CD14-positive monocyte (primary cell): ENCODE results near the gene APBA2. TPM values are rescaled to one million over a fixed set of nuclear protein-coding genes. Genes with fewer than 3 reads are reported as not detected.
A peak's percentile ranks its signal among the peaks of the same experiment; 100 is the strongest.

ENCODE experiments used
- DNase-seq, 3 donors: peaks; one replicate each; pipeline ENCODE4 v3.0.0-alpha.2; 2011 to 2022
- H2AFZ ChIP-seq: 2 replicates; pipeline ENCODE4 v1.6.0; 2012; ENCODE audit warnings: mild to moderate bottlenecking, low read depth, low read length, inconsistent platforms; ENCODE audit not compliant: insufficient read depth, poor library complexity, severe bottlenecking
- H3K27ac ChIP-seq, 2 donors: 1 replicate in 1 of 2; 2 replicates in 1 of 2; pipeline ENCODE4 v1.5.1; 2012 to 2013; ENCODE audit warnings: low read length in 2 of 2, control low read depth in 1 of 2, inconsistent platforms in 1 of 2, low read depth in 1 of 2, mild to moderate bottlenecking in 1 of 2
- H3K27me3 ChIP-seq, 2 donors: one replicate each; pipeline versions ENCODE4 v1.6.0 to v1.6.1; 2011 to 2013; ENCODE audit warnings: low read length in 2 of 2; ENCODE audit not compliant: control insufficient read depth in 2 of 2, insufficient read depth in 2 of 2
- H3K36me3 ChIP-seq, 2 donors: replicated peaks in 1 of 2; 1 replicate in 1 of 2; 2 replicates in 1 of 2; pipeline versions ENCODE4 v1.5.1 to v1.6.1; 2012 to 2013; ENCODE audit warnings: low read length in 2 of 2, control low read depth in 1 of 2, inconsistent platforms in 1 of 2, mild to moderate bottlenecking in 1 of 2; ENCODE audit not compliant: insufficient read depth in 2 of 2, control insufficient read depth in 1 of 2
- H3K4me1 ChIP-seq, 2 donors: 1 replicate in 1 of 2; 2 replicates in 1 of 2; pipeline versions ENCODE4 v1.5.1 to v1.6.1; 2012 to 2013; ENCODE audit warnings: low read length in 2 of 2, control low read depth in 1 of 2, inconsistent platforms in 1 of 2, mild to moderate bottlenecking in 1 of 2, moderate library complexity in 1 of 2; ENCODE audit not compliant: insufficient read depth in 2 of 2, control insufficient read depth in 1 of 2
- H3K4me2 ChIP-seq: replicated peaks from 2 replicates; pipeline ENCODE3; 2012; ENCODE audit warnings: low read length, moderate library complexity, mild to moderate bottlenecking; ENCODE audit not compliant: poor library complexity, severe bottlenecking; ENCODE audit errors: extremely low read depth
- H3K4me3 ChIP-seq, 3 experiments: fragments of 200-600 bp in 1 of 3; sonication (generic) in 1 of 3; replicated peaks in 1 of 3; 1 replicate in 2 of 3; 2 replicates in 1 of 3; pipeline ENCODE4 v1.5.1; 2011 to 2013; ENCODE audit warnings: low read length in 3 of 3, mild to moderate bottlenecking in 3 of 3, control low read depth in 2 of 3, low read depth in 2 of 3, inconsistent platforms in 1 of 3, moderate library complexity in 1 of 3
- H3K79me2 ChIP-seq: 2 replicates; pipeline ENCODE4 v1.6.0; 2012; ENCODE audit warnings: mild to moderate bottlenecking, control low read depth, inconsistent platforms, low read length, moderate library complexity; ENCODE audit not compliant: insufficient read depth
- H3K9ac ChIP-seq: 2 replicates; pipeline ENCODE4 v1.6.0; 2017; ENCODE audit warnings: low read length, mild to moderate bottlenecking; ENCODE audit not compliant: insufficient read depth, poor library complexity, severe bottlenecking
- H3K9me3 ChIP-seq, 2 donors: replicated peaks in 1 of 2; 1 replicate in 1 of 2; 2 replicates in 1 of 2; pipeline versions ENCODE4 v1.5.1 to v1.6.1; 2012 to 2013; ENCODE audit warnings: low read length in 2 of 2, control low read depth in 1 of 2; ENCODE audit not compliant: control insufficient read depth in 1 of 2, insufficient read depth in 1 of 2
- H4K20me1 ChIP-seq: 2 replicates; pipeline ENCODE4 v1.6.0; 2012; ENCODE audit warnings: mild to moderate bottlenecking, low read length, control low read depth, moderate library complexity; ENCODE audit not compliant: insufficient read depth
- H3K27ac Mint-ChIP-seq, 7 donors: one replicate each; pipeline ENCODE4 v1.8.0; 2020; ENCODE audit warnings: mild to moderate bottlenecking in 7 of 7, mixed read lengths in 7 of 7, moderate library complexity in 6 of 7, inconsistent platforms in 2 of 7
- H3K27me3 Mint-ChIP-seq, 3 donors: one replicate each; pipeline ENCODE4 v1.8.0; 2021 to 2022; ENCODE audit warnings: low read depth in 3 of 3, mild to moderate bottlenecking in 3 of 3, mixed read lengths in 3 of 3, moderate library complexity in 3 of 3, inconsistent platforms in 1 of 3
- H3K36me3 Mint-ChIP-seq, 2 donors: one replicate each; pipeline ENCODE4 v1.8.0; 2020; ENCODE audit warnings: mixed read lengths in 2 of 2, inconsistent platforms in 1 of 2, mild to moderate bottlenecking in 1 of 2
- H3K4me1 Mint-ChIP-seq: one replicate; pipeline ENCODE4 v1.8.0; 2020; ENCODE audit warnings: mild to moderate bottlenecking, mixed read lengths
- H3K4me3 Mint-ChIP-seq, 2 donors: one replicate each; pipeline ENCODE4 v1.8.0; 2020; ENCODE audit warnings: mild to moderate bottlenecking in 2 of 2, mixed read lengths in 2 of 2, moderate library complexity in 1 of 2
- H3K9me3 Mint-ChIP-seq, 7 donors: one replicate each; pipeline ENCODE4 v1.8.0; 2020 to 2022; ENCODE audit warnings: mixed read lengths in 7 of 7, mild to moderate bottlenecking in 6 of 7, moderate library complexity in 6 of 7, inconsistent platforms in 2 of 7
- CTCF ChIP-seq: fragments of 200-600 bp; IDR thresholded peaks from one replicate; pipeline ENCODE4 v1.8.0; 2022; ENCODE audit warnings: antibody characterized with exemption, mild to moderate bottlenecking
- WGBS: methylation state at CpG from one replicate; pipeline ENCODE4 v1.1.5; 2013; ENCODE audit warnings: missing lambda C conversion rate; ENCODE audit not compliant: insufficient coverage; 5-methylcytosine and 5-hydroxymethylcytosine counted together
- intact Hi-C, 2 donors: fragments of 100-400 bp; cut with micrococcal nuclease; formaldehyde crosslinking; loops; one replicate each; pipeline versions ENCODE4 v1.15.0 to v1.15.1; 2023
- polyA plus RNA-seq, 3 donors: library from polyadenylated mRNA; depleted of rRNA in 1 of 3; unstranded in 2 of 3; stranded (reverse) in 1 of 3; fragments of 300-500 nt in 2 of 3; fragments of >200 nt in 1 of 3; fragmentation: Illumina TruSeq in 2 of 3; gene quantifications; 1 replicate in 2 of 3; 2 replicates in 1 of 3; pipeline ENCODE4 v1.2.3, GENCODE V29; 2012 to 2021

The APBA2 gene
- polyA plus RNA-seq, 3 donors: 0.30 TPM; not detected in 2

GRCh38 chr15:28955993-28956421 lies 70.2 kb downstream of the APBA2 start:
- H3K9me3 Mint-ChIP-seq: peaks cover 0 to 8% (median 0%) of the 10 kb centered on the region in 7 donors
- no peak for DNase-seq
- peak overlapping the region in 1 of 7 donors; percentile 26 for H3K27ac Mint-ChIP-seq
- Histone ChIP-seq H3K4me1 (no peaks in the 10 kb centered on the region), H3K4me3 (no peak overlapping the region), H3K36me3 (no peaks in the 10 kb centered on the region), H3K9ac (no peak overlapping the region), H3K27ac (no peak overlapping the region), H3K27me3 (peaks cover 0 to 6% of the 10 kb centered on the region in 2 donors), H4K20me1 (no peaks in the 10 kb centered on the region), H3K9me3 (no peaks in the 10 kb centered on the region), H2AFZ (no peak overlapping the region), H3K4me2 (no peak overlapping the region), H3K79me2 (no peaks in the 10 kb centered on the region)
- peaks cover 3 to 20% (median 19%) of the 10 kb centered on the region in 3 donors for H3K27me3 Mint-ChIP-seq
- TF ChIP-seq CTCF: no peak
- peaks cover 5% of the 10 kb centered on the region for H3K4me1 Mint-ChIP-seq
- peak overlapping the region in 1 of 2 donors; percentile 52 for H3K4me3 Mint-ChIP-seq
- WGBS: 96% methylated on average over 5 of the region's 5 CpGs
- intact Hi-C loops: no loop called here
- H3K36me3 Mint-ChIP-seq: no peaks in the 10 kb centered on the region

GRCh38 chr15:28956491-28956890 lies 70.7 kb downstream of the APBA2 start:
- Mint-ChIP-seq H3K4me3 (peak overlapping the region; percentile 13 to 40), H3K4me1 (peaks cover 5% of the 10 kb centered on the region), H3K27me3 (peaks cover 3 to 20% (median 19%) of the 10 kb centered on the region in 3 donors), H3K9me3 (peaks cover 0 to 7% (median 0%) of the 10 kb centered on the region in 7 donors), H3K27ac (no peak overlapping the region), H3K36me3 (no peaks in the 10 kb centered on the region)
- intact Hi-C loops: no loop called here
- Histone ChIP-seq H3K27ac (no peak overlapping the region), H3K27me3 (peaks cover 0 to 6% of the 10 kb centered on the region in 2 donors), H3K4me1 (no peaks in the 10 kb centered on the region), H3K4me2 (no peak overlapping the region), H3K9me3 (no peaks in the 10 kb centered on the region), H2AFZ (no peak overlapping the region), H3K4me3 (no peak overlapping the region), H4K20me1 (no peaks in the 10 kb centered on the region), H3K9ac (no peak overlapping the region), H3K36me3 (no peaks in the 10 kb centered on the region), H3K79me2 (no peaks in the 10 kb centered on the region)
- DNase-seq: no peak
- 94% methylated on average over 6 of the region's 8 CpGs for WGBS
- no peak for TF ChIP-seq CTCF
